B cell (primary cell): Measurements from ENCODE around the gene ZMYND10. TPM values are rescaled to one million over a fixed set of nuclear protein-coding genes. Genes with fewer than 3 reads are reported as not detected.

Source experiments
- ATAC-seq: fragments of 200-7000 bp; cut with Tn5 transposase; one replicate; pipeline ENCODE4 v1.10.0; 2021; ENCODE audit warnings: low read depth, mild to moderate bottlenecking, moderate number of reproducible peaks, moderate library complexity
- CTCF ChIA-PET: fragments of 350-600 bp; sonication (Branson Sonifier 250); formaldehyde crosslinking; loops from one replicate; lab custom pipeline; 2021; ENCODE audit warnings: antibody characterized with exemption, inconsistent platforms; lab: Charles Lee
- POLR2A ChIA-PET: fragments of 350-600 bp; sonication (Branson Sonifier 250); formaldehyde crosslinking; loops from one replicate; lab custom pipeline; 2021; ENCODE audit warnings: antibody characterized with exemption; lab: Charles Lee
- DNase-seq: peaks from one replicate; pipeline ENCODE4 v3.0.0; 2013
- H2AFZ ChIP-seq: 2 replicates; pipeline ENCODE4 v1.6.1; 2012; ENCODE audit warnings: mild to moderate bottlenecking, low read depth, low read length; ENCODE audit not compliant: insufficient read depth, poor library complexity, severe bottlenecking
- H3K27ac ChIP-seq, 2 donors: 1 replicate in 1 of 2; 2 replicates in 1 of 2; pipeline ENCODE4 v1.5.1; 2012 to 2013; ENCODE audit warnings: low read length in 2 of 2, mild to moderate bottlenecking in 2 of 2, moderate library complexity in 1 of 2
- H3K27me3 ChIP-seq, 4 experiments: fragments of 200-600 bp in 1 of 4; sonication (generic) in 1 of 4; replicated peaks in 1 of 4; 1 replicate in 2 of 4; 2 replicates in 2 of 4; pipeline versions ENCODE4 v1.6.1 to v1.7.0; 2013 to 2016; ENCODE audit warnings: low read length in 3 of 4, mild to moderate bottlenecking in 2 of 4, mixed read lengths in 1 of 4, moderate library complexity in 1 of 4; ENCODE audit not compliant: insufficient read depth in 4 of 4, control insufficient read depth in 3 of 4; ENCODE audit errors: control extremely low read depth in 1 of 4
- H3K36me3 ChIP-seq, 2 experiments: replicated peaks in 1 of 2; 1 replicate in 1 of 2; 2 replicates in 1 of 2; pipeline versions ENCODE4 v1.6.1 to v1.7.1; 2013; ENCODE audit warnings: low read length in 1 of 2; ENCODE audit not compliant: insufficient read depth in 2 of 2, control insufficient read depth in 1 of 2; ENCODE audit errors: control extremely low read depth in 1 of 2, extremely low read depth in 1 of 2
- H3K4me1 ChIP-seq, 2 donors: fragments of 200-600 bp in 1 of 2; sonication (generic) in 1 of 2; 1 replicate in 1 of 2; 2 replicates in 1 of 2; pipeline versions ENCODE4 v1.5.1 to v1.6.1; 2013 to 2017; ENCODE audit warnings: low read length in 2 of 2; ENCODE audit not compliant: control insufficient read depth in 2 of 2, insufficient read depth in 2 of 2
- H3K4me2 ChIP-seq: replicated peaks from 2 replicates; pipeline ENCODE3; 2012; ENCODE audit warnings: mild to moderate bottlenecking, low read depth, low read length; ENCODE audit not compliant: poor library complexity, severe bottlenecking
- H3K4me3 ChIP-seq, 5 experiments: fragments of 200-600 bp in 1 of 5; sonication (generic) in 1 of 5; 1 replicate in 3 of 5; 2 replicates in 2 of 5; pipeline versions ENCODE4 v1.5.1 to v1.7.0; 2011 to 2016; ENCODE audit warnings: low read length in 4 of 5, mild to moderate bottlenecking in 4 of 5, low read depth in 2 of 5, control low read depth in 1 of 5, moderate library complexity in 1 of 5; ENCODE audit not compliant: insufficient read depth in 1 of 5; ENCODE audit errors: control extremely low read depth in 1 of 5, extremely low read depth in 1 of 5
- H3K79me2 ChIP-seq: fragments of 200-600 bp; sonication (generic); one replicate; pipeline ENCODE4 v1.6.0; 2016; ENCODE audit warnings: low read length; ENCODE audit not compliant: control insufficient read depth, insufficient read depth
- H3K9ac ChIP-seq: fragments of 200-600 bp; sonication (generic); 2 replicates; pipeline ENCODE4 v1.6.1; 2017; ENCODE audit warnings: mild to moderate bottlenecking, low read length, moderate library complexity
- H3K9me3 ChIP-seq, 3 donors: one replicate each; pipeline versions ENCODE4 v1.6.1 to v1.7.1; 2013; ENCODE audit warnings: low read length in 2 of 3; ENCODE audit not compliant: control insufficient read depth in 2 of 3, insufficient read depth in 1 of 3; ENCODE audit errors: control extremely low read depth in 1 of 3
- H4K20me1 ChIP-seq: 2 replicates; pipeline ENCODE4 v1.6.0; 2012; ENCODE audit warnings: mild to moderate bottlenecking, low read length; ENCODE audit not compliant: insufficient read depth, control insufficient read depth, poor library complexity, severe bottlenecking
- H3K27ac Mint-ChIP-seq: one replicate; pipeline ENCODE4 v1.8.0; 2021; ENCODE audit warnings: mixed read lengths
- H3K27me3 Mint-ChIP-seq: one replicate; pipeline ENCODE4 v1.8.0; 2021; ENCODE audit warnings: mixed read lengths
- H3K4me1 Mint-ChIP-seq: one replicate; pipeline ENCODE4 v1.8.0; 2021; ENCODE audit warnings: mixed read lengths
- H3K4me3 Mint-ChIP-seq: one replicate; pipeline ENCODE4 v1.8.0; 2021; ENCODE audit warnings: mixed read lengths
- H3K9me3 Mint-ChIP-seq: one replicate; pipeline ENCODE4 v1.8.0; 2022; ENCODE audit warnings: mixed read lengths; ENCODE audit not compliant: insufficient read depth
- EZH2 ChIP-seq: IDR thresholded peaks from 2 replicates; pipeline ENCODE4 v1.6.1; 2012; ENCODE audit warnings: borderline replicate concordance, low read depth, mild to moderate bottlenecking, moderate library complexity, low read length; ENCODE audit not compliant: insufficient read depth, poor library complexity, severe bottlenecking
- WGBS: methylation state at CpG from one replicate; pipeline ENCODE4 v1.1.5; 2013; ENCODE audit warnings: missing lambda C conversion rate; ENCODE audit not compliant: insufficient coverage; 5-methylcytosine and 5-hydroxymethylcytosine counted together
- intact Hi-C: fragments of 100-400 bp; cut with micrococcal nuclease; formaldehyde crosslinking; loops from one replicate; pipeline ENCODE4 v1.10.0; 2022
- polyA plus RNA-seq: library from polyadenylated mRNA; depleted of rRNA; stranded (reverse); fragments of >200 nt; gene quantifications from 2 replicates; pipeline ENCODE4 v1.2.3, GENCODE V29; 2012
- total RNA-seq, 2 donors: library from RNA; stranded (reverse); fragments of 120-200 nt in 1 of 2; gene quantifications; 1 replicate in 1 of 2; 2 replicates in 1 of 2; pipeline versions ENCODE4 v1.2.3 to v1.2.4, GENCODE V29; 2013 to 2022
- TF ChIP-seq, protein P1 (sequence below): fragments of 200-600 bp; IDR thresholded peaks from one replicate; pipeline ENCODE4 v1.8.0; 2022; ENCODE audit warnings: antibody characterized with exemption, mild to moderate bottlenecking

Gene ZMYND10
- total and polyA plus RNA-seq, 2 donors (not counting 1 experiment from before 2014, with no cell fraction given), result 1.8 to 2.4 TPM

DNA sequence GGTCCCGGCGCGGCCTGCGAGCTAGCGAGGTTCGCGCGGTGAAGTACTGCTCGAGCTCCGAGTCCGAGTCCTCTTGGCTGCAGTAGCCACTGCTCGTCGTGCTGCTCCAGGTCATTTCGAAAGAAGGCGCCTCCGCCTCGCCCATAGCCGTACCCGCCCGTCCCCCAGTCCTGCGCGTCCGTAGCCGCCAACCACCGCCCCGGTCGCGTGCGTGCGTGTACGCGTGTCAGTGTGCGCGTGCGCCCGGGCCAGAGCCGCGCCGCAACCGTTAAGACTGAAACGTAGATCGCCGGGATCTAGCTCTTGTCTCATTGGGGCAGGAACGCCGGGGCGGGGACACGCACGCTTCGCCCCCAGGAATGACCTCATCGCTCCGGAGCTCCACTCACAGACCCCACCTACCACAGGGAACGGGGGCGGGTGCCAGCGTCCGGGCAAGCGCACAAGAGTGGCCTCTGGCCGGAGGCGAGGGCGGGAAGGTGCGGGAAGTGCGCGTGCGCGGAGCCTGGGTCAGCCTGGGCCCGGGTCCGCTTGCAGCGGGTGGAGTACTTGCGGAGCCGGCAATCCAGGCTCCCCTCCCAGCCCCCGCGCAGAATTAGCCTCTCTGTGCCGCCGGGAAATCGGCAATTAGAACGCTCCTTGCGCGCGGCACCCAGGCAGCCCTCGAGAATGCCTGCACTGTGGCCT is 8.2 kb downstream of the ZMYND10 start:
- Histone ChIP-seq H3K9me3 (no peaks in the 10 kb centered on the region), H3K27ac (peak overlapping the region; percentile 97 to 98), H3K79me2 (peaks cover 66% of the 10 kb centered on the region), H3K9ac (peak overlapping the region; percentile 89), H3K4me2 (peak overlapping the region; percentile 90), H3K4me1 (peaks cover 37 to 74% of the 10 kb centered on the region in 2 donors), H4K20me1 (peaks cover 31% of the 10 kb centered on the region), H2AFZ (peak overlapping the region; percentile 74), H3K4me3 (peak overlapping the region; percentile 39 to 86 (median 68)), H3K36me3 (peaks cover 0 to 19% of the 10 kb centered on the region in 2 experiments), H3K27me3 (no peaks in the 10 kb centered on the region)
- Mint-ChIP-seq H3K9me3 (no peaks in the 10 kb centered on the region), H3K27me3 (no peaks in the 10 kb centered on the region), H3K4me1 (peaks cover 55% of the 10 kb centered on the region), H3K27ac (peak overlapping the region; percentile 99), H3K4me3 (peak overlapping the region; percentile 96)
- TF ChIP-seq EZH2, result no peak
- TF ChIP-seq, protein P1, sequence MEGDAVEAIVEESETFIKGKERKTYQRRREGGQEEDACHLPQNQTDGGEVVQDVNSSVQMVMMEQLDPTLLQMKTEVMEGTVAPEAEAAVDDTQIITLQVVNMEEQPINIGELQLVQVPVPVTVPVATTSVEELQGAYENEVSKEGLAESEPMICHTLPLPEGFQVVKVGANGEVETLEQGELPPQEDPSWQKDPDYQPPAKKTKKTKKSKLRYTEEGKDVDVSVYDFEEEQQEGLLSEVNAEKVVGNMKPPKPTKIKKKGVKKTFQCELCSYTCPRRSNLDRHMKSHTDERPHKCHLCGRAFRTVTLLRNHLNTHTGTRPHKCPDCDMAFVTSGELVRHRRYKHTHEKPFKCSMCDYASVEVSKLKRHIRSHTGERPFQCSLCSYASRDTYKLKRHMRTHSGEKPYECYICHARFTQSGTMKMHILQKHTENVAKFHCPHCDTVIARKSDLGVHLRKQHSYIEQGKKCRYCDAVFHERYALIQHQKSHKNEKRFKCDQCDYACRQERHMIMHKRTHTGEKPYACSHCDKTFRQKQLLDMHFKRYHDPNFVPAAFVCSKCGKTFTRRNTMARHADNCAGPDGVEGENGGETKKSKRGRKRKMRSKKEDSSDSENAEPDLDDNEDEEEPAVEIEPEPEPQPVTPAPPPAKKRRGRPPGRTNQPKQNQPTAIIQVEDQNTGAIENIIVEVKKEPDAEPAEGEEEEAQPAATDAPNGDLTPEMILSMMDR, result no peak
- intact Hi-C loops, result loop anchor here (1.0 to 5.0 kb wide), 8 partner anchors 8 to 100 kb away; partner anchors contain the start of genes CYB561D2, GNAI2, HYAL3 and NAA80
- peak; percentile 97 for DNase-seq
- under 1% methylated on average over 79 of the region's 79 CpGs for WGBS
- CTCF ChIA-PET, result interaction anchor here (0.7 to 3.9 kb wide), 19 partner anchors 10 to 279 kb away, joined by 3 to 37 read pairs (median 4); partner anchors contain the start of genes CYB561D2, HYAL2, HYAL3 and IFRD2
- POLR2A ChIA-PET, result interaction anchor here (0.5 to 6.1 kb wide), 19 partner anchors 8 to 1817 kb away, joined by 3 to 96 read pairs (median 6); partner anchors contain the start of genes ABHD14B, C3orf18, CYB561D2 and HEMK1
- ATAC-seq, result peak; percentile 84
